HT-29 (cell line): ENCODE results near the gene XRCC3. TPM values are rescaled to one million over a fixed set of nuclear protein-coding genes. Genes with fewer than 3 reads are reported as not detected.

Experiments used
- DNase-seq: peaks from one replicate; pipeline ENCODE4 v3.0.0-alpha.2; 2015; ENCODE audit warnings: low spot score
- total RNA-seq: library from RNA; depleted of rRNA; stranded (reverse); fragments of >200 nt; shearing (Covaris generic); gene quantifications from 2 replicates; pipeline ENCODE4 v1.2.3, GENCODE V29; 2014

XRCC3 gene
- total RNA-seq, 1 experiment from 2014 or later, result 86.3 TPM

DNA sequence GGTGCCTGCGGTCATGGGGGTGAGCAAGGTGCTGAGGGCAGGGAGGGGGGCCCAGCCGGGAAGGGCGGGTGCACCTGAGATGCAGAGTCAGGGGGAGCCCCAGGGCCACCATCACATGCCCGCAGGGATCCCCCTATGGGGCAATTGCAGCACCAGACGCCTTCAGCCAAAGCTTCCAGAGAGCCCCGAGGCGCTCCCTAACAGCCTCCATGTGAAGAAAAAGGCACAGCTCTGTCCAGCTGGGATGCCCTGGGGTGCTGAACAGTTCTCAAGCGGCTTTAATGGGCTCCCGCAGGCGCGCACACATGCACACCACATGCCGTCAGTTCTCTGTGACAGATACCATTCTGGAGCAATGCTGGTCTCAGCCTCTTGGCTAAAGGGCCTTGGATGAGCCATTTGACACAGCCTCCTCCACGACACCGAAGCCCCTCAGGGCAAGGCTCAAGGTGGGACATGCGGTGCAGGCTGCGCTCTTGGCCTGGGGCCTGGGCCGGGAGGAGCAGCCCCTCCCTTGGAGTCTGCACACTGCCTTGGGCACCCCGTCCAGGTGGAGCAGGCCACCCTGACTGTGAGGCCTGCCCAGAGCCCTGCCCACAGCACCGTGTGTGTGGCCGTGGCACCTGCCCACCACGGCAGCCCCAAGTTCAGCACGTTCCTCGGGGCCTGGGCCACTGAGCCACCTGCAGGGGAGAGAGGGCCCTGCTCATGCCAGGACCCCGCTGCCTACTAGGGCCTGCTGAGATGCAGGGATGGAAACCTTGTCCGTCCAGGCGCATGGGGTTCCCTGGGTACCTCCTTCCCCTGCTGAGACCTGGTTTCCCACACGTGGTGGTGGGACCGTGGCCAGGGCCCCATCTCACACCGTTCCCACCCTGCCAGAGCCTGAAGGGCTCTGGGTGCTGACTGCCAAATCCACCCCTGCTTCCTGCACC, 7.7 kb downstream of the XRCC3 start:
- DNase-seq, result no peak

DNA sequence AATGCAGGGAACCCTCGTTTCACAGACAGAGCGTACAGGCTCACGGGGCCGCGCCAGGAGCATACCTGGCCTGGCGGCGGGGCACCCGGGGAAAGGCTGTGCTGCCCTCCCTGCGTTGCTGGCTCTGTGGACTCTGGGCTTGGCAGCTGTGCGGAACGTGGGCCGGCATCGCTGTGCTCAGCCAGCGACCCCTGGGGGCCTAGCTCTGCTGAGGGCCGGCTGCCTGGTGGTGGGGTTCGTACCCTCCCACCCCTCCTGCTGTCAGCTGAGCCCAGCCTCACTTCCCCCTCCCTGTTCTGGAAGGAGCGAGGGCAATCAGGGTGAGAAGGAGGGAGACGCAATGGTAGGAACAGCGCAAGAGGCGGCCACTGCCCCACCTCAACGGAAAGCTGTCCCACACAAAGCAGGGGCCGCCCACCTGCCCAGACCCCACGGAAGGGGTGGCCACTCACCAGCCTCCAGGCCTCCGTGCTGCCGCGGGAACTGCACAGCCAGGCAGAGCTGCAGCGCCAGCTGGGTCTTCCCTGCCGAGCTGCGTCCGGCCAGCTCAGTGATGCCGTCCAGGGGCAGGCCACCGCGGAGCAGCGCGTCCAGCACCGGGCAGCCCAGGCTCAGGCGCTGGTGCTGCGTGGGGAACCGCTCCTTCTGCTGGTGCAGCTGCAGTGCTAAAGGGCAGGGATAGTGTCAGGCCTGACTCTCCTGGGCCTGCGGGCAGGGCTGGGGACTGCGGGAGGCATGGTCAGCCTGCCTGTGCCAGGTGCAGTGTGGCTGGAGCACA, 8.5 kb downstream of the XRCC3 start:
- no peak for DNase-seq

DNA sequence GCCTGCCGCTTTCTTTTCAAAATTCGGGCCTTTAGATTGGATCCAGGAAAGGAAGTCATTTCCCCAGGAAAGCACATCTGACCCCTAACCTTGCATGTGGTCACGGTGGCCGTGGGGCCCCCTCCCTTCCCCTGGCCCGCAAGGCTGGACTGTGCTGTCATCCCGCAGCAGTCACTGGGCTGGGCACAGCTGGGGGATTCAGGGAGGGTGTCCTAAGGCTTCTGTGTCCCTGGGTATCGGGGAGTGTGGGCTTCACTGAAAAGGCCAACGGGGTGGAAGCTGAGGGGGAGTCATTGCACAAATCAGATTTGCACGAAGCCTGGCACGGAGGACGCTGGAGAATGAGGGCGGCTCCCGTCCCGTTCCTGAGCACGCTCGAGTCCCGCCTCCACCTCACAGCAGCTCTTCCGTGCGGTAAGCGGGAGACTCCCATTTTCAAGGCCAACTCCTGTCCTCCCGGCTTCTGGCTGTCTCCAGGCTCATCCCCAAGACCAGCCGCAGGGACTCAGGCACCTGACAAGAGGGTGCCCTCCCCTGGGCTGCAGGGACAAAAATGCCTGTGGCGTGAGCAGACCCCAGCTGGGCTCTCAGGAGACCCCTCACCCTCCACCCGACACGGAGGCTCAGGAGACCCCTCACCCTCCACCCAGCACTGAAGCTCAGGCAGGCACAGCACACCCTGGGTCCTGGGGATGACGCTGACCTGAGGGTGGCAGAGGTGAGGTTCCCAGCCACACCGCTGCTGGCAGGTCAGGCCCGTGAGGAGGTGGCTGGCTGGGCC, 9.6 kb downstream of the XRCC3 start:
- no peak for DNase-seq

DNA sequence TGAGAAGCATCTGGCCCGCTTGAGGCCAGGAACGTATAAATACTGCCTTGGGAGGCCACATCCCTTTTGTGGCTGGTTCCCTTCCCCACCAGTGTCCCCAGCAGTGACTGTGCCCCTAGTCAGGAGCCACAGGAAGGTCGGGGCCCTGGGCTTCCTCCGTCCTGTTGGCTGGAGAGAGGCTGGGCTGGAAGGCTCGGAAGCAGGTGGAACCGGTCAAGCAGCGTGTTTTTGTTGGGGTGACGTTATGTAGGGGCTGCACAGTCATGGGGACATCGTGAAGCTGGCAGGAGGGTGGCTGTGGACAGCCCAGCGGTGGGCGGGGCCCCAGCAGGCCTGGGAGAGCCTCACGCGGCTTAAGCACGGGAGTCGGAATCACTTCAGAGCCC, 10.1 kb downstream of the XRCC3 start:
- no peak for DNase-seq

DNA sequence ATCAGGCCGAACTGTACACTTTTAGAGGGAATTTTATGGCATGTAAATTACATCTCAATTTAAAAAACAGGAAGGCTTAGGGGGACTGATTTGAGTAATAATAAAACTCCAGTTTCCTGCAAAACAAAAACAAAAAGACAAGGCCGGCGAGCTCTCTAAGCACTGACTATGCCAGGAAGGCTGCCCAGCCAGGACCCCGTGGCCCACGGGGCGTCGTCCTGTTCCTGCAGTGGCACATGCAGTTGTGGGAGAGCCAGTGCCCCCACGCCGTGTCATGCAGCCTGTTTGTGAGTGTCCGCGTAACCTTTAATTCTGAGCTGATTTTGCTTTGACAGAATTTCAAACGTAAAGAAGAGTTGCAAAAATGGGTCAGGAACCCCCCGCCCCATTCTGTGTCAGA, 10.5 kb downstream of the XRCC3 start:
- DNase-seq, result no peak

DNA sequence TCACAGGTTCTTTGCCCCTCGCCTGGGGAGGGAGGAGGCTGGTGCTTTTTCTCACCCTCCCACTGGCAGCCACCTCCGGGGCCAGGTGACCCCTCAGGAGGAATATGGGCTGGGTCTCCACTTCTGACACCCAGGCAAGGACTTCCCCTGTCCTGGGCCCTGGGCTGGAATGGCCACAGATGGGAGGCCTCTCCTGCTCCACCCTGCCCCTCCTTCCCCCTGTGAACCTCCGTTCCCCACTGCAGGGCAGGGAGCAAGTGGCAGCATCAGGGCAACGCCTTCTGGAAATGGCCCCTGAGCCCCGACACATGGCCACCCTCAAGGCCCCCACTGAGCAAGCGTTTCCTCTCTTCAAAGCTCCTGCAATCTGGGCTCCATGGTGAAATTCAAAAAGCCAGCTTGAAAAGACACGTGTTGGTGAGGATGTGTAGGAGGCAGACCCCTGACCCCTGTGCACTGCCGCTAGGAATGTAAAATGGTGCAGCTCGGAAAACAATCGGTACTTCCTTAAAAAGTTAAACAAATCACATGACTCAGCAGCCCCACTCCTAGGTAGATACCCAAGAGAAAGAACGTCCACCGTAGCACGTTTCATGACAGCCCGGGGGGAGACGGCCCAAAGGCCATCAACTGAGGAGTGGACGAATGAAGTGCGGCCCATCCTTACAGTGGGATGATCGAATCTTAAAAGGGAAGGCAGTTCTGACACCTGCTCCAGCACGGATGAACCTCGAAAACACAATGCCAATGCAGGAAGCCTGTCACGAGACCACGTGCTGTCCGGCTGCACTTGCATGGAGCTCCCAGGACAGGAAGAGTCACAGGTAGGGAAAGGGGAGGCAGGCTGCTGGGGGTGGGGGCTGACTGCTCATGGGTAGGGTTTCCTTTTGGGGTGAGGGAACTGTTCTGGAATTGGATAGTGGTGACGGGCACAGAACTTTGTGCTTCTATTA, 11.5 kb downstream of the XRCC3 start:
- no peak for DNase-seq

DNA sequence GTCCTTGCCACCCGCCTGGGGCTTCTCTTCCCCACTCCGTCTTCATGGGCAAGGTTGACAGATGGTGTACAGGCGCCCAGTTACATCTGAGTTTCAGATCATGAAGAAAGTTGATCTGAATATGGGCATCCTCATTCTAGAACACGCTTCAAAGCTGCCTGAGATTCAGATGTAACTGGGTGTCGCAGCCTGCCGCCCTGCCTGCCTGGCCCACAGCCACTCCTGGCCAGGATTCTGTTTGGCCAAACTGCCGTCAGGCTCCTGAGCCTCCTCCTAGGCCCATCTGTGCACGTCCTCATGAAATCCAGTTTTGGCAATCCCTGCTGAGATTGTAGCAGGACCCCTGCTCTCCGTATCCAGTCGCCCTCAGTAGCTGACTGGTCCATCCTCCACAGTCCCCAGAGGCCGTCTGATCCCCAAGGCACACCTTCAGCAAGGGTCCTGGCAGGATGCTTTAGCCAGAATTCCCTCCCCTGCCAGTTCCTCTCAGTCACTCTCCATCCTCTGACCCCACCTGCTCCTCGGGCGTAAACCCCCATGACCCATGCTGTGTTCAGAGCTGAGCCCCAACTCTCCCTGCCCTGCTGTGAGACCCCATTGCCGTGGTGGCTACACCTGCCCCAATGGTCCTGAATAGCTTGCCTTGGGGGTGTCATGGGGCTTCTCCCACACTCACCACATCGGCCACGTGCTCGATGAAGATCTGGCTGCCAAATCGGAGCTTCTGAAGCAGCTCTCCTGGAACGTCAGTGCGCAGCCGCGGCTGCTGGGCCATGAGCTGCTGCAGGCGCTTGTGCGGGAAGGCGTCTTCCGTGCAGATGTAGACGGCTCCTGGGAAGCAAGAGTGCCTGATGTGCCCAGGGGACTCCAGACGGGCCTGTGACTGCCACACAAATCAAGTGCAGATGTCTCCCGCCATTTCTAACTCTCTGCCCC, 12.5 kb downstream of the XRCC3 start:
- DNase-seq, result no peak

DNA sequence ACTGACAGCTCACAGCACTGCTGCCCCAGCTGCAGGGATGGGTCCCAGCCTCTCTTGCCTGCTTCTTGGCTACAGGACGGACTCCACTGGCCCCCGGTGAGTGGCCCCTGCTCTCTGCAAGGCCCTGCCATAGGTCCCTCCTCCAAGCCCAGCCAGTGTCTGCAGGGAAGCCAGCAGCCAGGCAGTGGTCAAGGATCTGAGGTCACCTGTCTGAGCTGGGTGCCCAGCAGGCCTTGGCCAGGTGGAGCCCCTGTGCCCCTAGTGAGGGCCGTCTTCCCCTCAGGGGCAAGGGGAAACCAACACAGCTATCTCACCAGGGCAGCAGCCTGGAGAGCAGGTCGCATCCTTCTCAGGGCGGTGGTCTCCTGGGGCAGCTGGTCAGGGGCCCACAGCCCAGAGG, 13.2 kb downstream of the XRCC3 start:
- no peak for DNase-seq

DNA sequence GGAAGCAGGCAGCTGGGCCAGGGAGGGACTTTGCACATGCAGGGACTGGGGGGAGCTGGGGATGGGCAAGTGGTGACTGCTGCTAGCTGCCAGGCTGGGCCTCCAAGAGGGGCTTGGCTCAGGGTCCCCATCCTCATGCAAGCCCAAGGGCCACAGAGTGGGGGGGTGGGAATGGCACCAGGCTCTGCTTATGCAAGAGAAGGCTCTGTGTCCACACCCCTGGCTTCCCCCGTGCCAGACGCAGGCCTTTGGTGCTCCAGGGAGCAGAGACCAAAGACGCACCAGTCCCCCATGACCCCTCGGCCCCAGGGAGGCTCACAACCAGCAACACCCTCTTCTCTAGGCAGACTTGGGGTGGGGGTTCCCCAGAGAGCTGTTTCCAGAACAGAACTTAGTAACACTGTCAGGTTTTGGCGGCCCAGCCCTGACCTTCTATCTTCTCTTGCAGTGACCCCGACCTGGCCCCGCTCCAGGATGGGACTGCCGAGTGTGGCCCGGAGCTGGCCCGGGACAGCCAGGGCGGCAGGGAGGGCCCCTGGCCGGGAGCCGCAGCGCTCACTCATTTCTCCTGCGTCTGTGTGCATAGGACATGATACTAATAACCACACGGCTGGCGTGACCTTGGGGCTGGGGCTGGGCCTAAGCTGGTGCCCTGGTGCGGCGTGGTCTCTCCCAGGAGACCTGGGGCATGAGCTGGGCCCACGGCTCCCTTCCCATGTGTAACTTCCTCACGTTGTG, 14.3 kb downstream of the XRCC3 start:
- no peak for DNase-seq

DNA sequence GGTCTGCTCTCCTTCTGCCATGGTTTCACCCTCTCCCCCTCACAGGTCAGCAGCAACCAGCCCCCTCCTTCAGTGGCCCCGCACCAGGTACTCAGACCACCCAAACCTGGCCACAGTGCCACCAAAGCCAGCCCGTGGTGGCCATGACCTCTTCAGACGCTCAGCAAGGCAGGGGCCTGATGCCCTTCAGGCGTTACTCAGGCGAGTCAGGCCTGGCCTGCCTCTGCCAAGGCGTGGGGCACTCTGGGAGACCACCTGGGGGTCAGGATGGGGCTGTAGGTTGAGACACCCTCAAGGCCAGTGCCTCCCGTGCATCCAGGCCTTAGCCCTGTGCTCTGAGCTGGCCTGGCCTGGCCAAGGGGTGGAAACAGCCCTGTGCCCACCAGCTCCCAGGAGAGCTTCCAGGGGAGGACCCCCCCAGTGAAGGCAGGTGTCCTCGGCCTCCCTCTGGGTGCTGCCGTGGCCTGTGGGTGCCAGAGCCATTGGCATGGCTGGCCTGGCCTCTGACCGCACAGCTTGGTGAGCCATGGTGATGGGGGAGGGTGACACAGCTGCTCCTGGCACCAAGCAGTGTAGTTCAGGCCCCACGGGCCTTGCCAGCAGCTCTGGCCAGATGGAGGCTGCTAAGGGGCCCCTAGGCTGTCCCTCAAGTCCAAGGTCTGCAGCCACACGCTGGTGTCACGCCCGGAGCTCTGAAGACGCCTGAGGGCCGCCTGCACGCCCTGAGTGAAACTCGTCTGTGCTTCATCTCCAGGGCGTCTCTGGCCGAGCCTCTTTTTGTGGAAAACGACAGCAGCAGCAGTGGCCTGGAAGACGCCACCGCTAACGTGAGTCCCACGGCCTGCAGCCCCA, 15.1 kb downstream of the XRCC3 start:
- DNase-seq, result no peak

DNA sequence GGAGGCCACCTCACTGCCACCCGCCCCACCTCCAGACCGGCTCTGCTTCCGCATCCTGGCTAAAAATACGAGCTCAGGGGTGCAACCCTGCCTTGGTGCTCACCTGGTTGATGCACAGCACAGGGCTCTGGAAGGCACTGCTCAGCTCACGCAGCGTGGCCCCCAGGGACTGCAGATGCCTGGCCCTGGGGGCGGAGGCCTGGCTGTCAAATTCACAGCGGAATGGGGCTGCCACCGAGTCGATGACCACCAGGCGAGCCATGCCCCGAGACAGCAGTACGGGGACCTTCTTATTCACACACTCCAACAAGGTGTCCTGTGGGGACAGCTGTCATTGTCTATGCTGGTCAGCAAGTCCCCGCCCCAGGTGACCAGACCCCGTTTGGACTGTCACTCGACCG, 16.0 kb downstream of the XRCC3 start:
- no peak for DNase-seq

DNA sequence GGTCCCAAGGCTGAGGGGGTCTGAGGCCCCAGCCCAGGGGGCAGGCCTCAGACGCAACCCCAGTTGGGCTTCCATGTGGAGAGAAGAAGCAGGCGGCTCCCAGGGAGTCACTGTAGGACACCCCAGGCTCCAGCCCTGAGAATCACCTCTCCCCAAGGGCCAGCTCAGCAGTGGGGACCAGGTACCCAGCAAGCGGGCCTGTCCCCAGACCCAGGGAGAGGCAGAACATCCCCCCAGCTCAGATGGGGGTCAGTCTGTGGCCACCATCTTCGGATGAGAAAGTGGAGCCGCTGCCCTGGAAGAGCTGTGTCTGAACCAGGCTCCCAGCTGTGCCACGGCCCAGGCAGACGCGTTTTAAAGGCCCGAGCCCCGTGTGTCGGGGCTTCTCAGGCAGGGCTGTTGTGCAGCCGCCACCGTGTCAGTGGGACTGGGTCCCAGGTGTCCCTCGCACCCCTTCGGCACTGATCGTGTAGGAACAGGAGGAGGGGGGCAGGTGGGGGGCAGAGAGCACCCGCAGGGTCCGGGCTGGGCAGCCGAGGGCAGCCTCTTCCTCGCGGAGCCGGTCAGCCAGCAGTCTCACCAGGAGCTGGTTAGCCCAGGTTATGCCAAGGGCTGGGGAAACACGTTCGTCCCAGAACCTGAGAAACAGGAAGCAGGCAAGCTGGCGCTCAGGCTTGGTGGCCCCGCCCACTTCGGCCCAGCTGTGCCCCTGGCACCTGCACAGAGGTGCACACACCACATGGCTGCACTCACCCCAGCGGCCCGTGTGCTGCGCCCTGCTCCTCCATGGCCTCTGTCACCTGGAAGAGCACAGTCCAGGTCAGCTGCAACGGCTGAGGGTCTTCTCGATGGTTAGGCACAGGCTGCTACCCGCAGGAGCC, 16.6 kb downstream of the XRCC3 start:
- DNase-seq, result peak; percentile 79

DNA sequence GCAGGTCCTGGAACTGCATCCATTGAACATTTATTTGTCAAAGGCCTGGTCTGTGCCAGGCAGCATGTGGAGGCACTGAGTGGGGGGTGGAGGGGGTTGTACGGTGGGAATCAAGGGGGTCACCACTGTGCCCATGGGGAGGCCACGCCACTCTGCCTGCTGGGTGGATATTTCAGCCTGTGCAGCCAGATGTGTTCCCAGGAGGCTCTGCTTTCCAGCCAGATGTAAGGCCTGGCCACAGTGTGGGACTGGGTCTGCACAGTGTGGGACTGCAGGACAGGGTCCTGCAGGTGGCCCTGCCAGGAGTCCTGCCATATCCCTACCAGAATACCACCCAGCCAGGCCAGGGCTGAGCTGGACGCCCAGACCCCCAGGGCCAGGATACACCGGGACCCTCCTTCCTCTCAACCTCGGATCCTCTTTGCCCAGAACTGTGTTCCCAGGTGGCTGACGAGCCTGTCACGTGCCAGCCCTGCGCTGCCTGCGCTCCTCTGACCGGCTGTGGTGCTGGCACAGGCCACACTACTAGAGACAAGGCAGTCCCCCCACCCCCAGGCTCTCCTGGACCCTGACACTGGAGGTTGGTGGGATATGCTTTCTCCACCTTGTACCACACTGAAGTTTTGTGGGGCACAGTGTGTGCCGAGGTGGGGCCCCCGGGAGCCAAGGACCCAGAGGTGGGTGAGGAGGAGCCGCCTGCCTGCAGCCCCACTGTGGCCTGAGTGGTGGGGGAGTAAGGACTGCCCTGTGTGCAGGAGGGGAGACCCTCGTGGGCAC, 17.5 kb downstream of the XRCC3 start:
- no peak for DNase-seq

DNA sequence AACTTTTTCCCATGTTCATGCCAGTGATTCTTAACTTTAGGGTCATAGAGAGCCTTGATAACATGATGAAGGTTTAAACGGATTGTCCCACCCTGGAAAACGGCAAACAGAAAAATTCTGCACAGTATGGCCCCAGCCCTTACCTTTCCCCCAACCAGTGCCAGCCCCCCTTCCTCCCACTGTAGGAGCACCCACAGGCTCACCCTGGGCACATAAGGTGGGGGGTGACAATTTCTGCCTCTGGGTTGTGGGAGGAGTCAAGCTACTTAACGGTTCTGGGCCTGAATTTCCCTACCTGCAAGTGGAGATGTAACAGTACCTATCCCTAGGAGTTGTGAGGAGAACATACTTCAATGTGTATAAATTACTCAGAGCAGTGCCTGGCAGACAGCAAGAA, 18.0 kb downstream of the XRCC3 start:
- no peak for DNase-seq

DNA sequence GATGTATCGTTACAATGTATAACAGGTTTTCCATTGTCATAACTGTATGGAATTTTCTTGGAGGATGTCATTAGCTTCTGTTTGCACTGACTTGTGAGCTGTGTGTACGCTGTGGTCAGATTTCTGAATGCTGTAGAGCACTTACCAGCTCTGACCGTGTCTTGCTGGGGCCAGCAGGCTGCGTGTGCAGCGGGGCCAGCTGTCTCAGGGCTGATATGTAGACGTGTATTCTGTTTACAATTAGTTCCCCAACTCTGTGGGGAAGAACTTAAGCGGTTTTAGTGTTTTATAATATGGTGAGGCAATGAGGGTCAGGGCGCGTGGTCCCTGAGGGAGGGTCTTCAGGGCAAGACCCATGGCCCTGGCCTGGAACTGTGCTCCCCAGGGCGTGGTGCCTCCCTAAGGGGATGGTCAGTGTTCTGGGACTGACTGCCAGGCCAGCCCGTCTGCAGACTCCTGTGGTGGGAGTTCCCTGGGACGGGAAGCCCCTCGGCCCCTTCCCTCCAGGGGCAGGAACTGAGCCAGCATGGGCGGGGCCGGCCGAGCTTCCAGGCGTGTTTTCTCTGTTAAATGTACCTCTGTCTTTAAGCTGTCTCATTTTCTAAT, 18.7 kb downstream of the XRCC3 start:
- no peak for DNase-seq

DNA sequence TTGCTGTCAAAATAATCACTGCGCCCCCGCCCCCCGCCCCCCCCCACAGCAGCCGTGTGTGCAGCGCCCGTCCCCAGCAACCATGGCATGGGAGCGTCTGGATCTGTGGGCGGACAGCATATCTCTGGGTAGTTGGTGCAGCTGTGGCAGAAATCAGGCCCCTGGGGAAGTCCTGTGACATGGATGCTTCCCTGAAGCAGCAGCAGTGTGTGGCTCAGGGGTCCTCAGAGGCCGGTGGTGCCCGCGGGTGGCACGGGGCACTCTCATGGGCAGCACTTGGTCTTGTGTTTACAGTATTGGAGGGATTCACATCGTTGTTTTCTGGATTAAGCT, 19.2 kb downstream of the XRCC3 start:
- no peak for DNase-seq
